Activated effector memory CD4-positive, alpha-beta T cell treated with Interleukin-2 at 50 U/mL for 16 hours (primary cell): Measurements from ENCODE around the gene KNG1.
"Not testable (repeated sequence)": the region's sequence is repeated elsewhere in the genome, so short reads cannot be mapped to it uniquely, and the experiment has no call there.

Source experiments
- DNase-seq: peaks from one replicate; pipeline ENCODE4 v3.0.0-alpha.2; 2020

KNG1 gene

DNA sequence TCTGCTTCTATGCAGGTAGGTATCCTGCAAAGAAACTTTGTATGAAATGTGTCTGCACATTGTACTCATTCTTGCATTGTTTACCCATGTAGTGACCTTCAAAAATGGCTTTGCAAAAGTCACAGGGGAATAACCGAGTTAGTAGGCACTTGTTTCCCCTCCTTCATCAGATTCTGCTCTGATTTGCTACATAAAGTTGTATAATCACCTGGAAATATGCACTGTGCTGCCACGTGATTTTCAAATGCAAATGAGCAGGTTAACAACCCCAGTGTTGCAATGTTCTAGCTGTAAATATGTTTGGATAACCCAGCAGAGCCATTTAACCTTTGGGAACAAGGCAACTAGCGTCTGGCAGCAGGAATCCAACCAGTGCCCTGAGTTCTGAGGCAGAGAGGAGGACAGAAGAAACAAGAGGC is at the start of gene KNG1:
Gene KNG1, plus strand, starts transcription at position 321 of the 419 bp plus-strand sequence. CDS start 184 bp downstream, outside the sequence.
- no peak for DNase-seq

GRCh38 chr3:186668426-186668825 is 48.7 kb upstream of the KNG1 start:
- DNase-seq = no peak

DNA sequence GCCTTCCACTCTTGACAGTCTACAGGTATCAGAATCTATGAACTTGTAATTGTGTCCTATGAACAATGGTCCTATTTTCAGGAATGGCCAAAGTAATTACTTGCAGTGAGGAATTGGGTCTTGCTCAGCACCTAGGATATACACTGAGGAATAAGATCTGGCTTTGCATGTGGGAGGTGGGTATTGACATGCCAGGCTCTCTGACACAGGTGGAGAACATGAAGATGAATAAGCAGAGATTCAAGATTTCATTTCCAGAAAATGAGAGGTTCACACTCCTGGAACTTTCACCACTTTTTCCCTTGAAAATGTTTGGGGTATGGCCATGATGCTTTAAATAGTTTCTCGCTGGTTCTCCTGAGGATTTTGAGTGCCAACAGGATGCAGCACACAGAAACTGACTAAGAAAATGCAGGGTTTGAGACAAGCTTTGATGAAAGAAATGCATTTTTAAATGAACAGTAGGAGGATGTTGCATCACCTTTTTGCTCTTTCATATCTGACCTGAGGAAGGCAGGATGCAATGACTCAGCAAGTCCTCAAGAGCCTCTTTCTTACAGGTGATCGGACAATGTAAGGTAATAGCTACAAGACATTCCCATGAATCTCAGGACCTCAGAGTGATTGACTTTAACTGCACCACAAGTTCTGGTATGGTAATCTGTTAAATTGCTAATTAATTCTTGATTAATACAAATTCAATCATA is 47.6 kb upstream of the KNG1 start:
- no peak for DNase-seq

GRCh38 chr3:186670155-186670554 is 47.0 kb upstream of the KNG1 start:
- no peak for DNase-seq

- DNase-seq = no peak
These were observed 46.1 kb upstream of the KNG1 start for GRCh38 chr3:186671051-186671450.

DNA sequence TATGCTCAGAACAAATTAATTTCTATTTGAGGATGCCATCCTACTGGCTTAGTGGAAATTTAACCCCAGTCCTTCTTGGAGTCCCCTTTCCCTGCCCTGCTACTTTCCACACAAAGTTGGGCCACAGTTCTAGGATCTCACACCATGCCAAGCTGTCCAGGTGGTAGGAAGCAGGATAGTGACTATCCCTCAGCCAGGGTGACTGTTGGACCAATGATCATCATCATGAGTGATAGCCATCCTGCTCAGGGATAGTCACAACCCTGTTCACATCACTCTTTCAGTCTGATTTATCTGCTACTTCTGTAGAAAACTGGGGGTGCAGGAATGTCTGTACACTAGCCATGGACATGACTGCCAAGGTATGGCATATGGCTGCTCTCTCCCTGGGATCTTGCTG is 38.6 kb upstream of the KNG1 start:
- no peak for DNase-seq

DNA sequence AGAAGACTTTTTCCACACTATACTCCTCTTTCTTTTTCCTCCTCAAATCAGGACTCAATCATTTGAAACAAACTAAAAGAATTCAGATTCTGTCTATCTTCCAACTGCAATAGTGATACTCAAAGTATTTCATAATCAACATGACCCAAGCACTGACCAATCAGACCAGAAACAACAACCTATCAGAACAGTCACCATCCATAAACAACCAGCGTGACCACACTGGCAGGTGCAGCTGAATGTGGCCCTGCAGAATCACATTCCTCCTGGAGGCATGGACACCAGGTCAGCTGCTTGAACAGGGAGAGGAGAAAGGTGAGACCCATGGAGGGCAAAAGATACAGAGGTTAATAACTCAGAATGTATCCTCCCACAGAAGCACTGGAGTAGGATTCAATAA is 38.0 kb upstream of the KNG1 start:
- DNase-seq = no peak

DNA sequence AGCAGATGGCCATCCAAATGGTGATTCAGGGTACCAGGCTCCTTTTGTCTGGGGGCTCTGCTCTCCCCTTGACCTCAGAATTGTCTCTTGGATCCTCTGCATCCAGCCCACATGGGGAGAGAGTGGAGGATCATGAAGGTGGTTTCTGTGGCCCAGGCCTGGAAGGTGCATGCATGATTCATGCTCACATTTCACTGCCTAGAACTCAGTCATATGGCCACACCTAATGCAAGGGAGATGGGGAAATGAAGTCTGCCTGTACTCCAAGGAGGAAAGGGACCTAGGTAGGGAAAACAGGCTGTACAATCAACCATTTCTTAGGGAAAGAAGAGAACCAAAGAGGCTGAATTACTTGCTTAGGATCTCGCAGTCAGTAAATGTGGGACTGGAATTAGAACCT is 36.3 kb upstream of the KNG1 start:
- DNase-seq = no peak

DNA sequence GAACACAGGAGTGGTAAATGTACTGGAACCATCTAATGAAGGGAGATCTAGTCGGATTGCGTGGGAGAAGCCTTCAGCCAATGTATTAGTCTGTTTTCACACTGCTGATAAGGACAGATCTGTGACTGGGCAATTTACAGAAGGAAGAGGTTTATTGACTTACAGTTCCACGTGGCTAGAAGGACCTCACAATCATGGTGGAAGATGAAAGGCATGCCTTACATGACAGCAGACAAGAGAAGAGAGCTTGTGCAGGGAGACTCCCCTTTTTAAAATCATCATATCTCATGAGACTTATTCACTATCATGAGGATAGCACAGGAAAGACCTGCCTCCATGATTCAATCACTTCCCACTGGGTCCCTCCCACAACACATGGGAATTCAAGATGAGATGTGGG is 34.3 kb upstream of the KNG1 start:
- DNase-seq = no peak

- no peak for DNase-seq
These were observed 33.2 kb upstream of the KNG1 start for GRCh38 chr3:186683979-186684378.

DNA sequence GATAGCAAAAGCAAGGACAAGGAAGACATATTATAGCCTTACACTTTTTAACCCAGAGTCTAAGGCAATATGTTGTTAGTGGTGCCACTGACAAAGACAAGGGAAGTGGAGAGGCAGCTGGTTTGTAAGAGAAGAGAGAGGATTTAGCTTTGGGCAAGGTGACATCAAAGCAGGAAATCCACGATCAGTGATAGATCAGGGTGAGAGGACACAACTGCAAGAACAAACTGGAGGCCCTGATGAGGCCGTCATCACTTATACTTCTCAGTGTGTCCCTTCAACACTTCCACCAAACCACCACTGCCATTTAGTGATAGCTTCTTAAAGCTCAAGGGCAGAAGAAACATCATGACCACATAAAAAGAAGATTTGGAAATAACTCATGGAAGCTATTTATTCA is 30.7 kb upstream of the KNG1 start:
- not testable (repeated sequence) for DNase-seq

GRCh38 chr3:186687120-186687651 is 30.0 kb upstream of the KNG1 start:
- DNase-seq = no peak

- not testable (repeated sequence) for DNase-seq
These were observed 26.9 kb upstream of the KNG1 start for GRCh38 chr3:186690304-186690703.

DNA sequence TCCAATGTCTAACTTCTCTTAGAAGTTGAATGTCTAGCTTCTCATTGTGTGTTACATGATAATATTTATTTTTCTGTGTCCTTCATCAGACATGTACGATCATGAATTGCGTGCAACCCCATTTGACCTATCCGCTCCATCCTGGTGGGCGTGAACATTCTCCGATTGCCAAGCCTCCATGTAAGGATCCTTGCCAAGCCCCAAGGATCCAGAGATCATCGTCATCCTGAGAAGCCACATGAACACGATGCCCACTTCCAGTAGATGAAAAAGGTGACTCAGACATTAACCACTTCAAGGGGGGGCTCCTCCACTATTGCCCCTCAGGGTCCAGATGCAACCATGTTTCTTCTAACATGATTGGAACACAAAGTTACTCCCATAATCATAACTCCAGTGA is 25.5 kb upstream of the KNG1 start:
- no peak for DNase-seq

DNA sequence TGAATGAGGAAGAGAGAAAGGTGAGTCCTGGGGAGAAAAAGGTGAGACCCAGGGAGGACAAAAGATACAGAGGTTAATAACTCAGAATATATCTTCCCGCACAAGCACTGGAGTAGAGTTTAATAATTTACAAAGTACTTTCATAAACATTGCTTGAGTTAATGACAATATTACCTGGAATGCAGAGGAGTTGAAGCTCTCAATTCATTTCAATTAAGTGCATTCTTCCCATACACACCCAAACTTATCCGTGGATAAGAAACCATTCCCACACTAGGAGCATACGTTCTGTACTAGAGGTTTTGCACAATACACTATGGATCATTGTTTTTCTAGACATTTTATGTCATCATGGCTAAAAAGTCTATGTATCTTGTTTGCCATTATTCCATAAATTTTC is 23.3 kb upstream of the KNG1 start:
- DNase-seq = no peak

- DNase-seq = no peak
These were observed 22.7 kb upstream of the KNG1 start for GRCh38 chr3:186694288-186695032.

DNA sequence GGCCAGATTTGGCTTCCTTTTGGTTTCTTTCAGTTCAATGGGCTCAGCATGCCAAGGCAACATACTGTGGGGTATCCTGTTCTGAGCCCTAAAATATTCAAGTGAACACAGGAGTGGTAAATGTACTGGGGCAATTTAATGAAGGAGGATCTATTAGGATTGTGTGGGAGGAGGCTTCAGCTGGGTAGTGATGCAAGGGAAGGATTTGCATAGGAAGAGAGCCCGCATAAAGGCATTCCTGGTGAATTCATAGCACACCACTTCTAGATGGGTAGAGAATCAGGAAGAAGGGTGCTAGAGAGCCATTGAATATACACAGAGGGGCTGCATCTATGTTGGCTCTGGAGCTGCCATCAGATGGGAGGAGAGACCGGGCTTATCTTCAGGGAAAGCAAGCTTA is 20.6 kb upstream of the KNG1 start:
- DNase-seq = no peak

GRCh38 chr3:186697510-186697909 is 19.6 kb upstream of the KNG1 start:
- DNase-seq = no peak

DNA sequence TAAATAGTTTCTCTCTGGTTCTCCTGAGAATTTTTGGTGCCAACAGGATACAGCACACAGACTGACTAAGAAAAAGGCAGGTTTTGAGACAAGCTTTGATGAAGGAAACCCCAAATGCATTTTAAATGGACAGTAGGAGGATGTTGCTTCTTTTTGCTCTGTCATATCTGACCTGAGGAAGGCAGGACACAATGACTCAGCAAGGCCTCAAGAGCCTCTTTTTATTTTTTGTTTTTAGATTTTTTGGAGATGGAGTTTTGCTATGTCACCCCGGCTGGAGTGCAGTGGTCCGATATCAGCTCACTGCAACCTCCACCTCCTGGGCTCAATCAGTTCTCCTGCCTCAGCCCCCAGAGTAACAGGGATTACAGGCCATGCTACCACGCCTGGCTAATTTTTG is 16.9 kb upstream of the KNG1 start:
- DNase-seq = no peak

DNA sequence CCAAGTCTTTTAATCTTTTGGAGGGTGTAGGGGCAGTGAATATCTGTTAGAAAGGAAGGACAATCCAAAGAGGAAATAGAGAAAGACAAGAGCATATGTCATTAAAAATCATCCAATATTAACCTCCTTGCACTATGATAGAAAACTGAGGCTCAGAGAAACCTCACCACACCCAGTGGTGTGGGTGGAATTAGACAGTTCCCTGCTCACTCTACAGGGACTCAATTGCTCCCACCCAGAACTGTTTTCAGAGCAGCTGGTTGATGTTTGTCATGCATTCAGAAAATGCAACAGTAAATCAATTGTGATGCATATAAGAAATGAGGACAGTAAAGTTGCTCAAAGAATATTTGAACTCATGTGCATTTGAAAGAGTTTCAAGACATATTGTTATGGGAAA is 14.7 kb upstream of the KNG1 start:
- DNase-seq = not testable (repeated sequence)

DNA sequence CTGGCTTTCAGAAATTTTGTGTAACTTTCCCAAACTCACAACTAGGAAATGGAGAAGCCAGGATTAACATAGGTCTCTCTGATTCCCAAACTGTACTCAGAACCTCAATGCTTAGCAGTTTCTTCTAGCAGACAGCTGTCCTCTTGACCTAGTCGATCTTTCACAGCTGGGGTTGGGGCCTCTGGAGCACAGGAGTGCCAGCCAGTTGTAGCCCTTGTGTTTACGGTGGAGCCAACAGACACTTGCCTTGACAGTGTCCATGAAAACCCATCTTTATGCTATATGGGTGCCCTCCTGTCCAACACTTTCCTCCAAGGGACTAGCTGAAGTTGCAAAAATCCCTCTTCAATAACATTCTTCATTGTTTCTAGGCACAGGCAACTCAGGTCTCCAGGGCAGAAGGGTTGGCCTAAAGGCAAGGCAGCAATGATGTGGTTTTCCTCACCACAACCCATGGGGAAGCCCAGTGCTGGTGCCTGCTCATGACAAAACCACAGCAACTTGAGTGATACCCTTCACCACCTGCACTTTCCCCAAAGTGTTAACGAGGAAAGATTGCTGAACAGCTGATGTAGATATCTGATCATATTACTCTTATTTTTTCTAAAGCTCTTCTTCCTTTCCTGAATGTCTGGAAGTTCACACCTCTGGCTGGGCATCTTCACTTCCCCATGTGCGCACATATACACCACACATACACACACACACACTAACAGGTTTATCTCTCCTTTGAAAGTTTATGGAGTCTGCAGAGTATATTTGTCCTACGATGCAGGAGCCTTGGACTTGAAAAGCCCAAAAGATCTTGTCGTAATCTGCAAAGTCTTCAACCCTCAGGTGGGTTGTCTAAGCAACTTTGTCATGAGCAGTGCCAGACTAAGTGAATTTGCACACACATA is 11.0 kb upstream of the KNG1 start:
- no peak for DNase-seq

GRCh38 chr3:186708983-186709679 is 8.0 kb upstream of the KNG1 start:
- DNase-seq = no peak

- DNase-seq = not testable (repeated sequence)
These were observed 6.5 kb upstream of the KNG1 start for GRCh38 chr3:186710694-186711093.
